ENCODE data around the gene C2CD4D. TPM values are rescaled to one million over a fixed set of nuclear protein-coding genes. Genes with fewer than 3 reads are reported as not detected.

Gene C2CD4D
- total RNA-seq, 1 experiment from 2014 or later, result 0.94 TPM

- H3K4me3 Mint-ChIP-seq, result no peak overlapping the region
- H3K27ac Mint-ChIP-seq, result no peak overlapping the region
- H3K36me3 Mint-ChIP-seq, result no peaks in the 10 kb centered on the region
- no peaks in the 10 kb centered on the region for H3K9me3 Mint-ChIP-seq
- TF ChIP-seq ZNF532 (CRISPR knock-in tag; IDR thresholded peaks at IDR 0.05; ENCODE audit: borderline replicate concordance) (no peak), TCF7 (CRISPR knock-in tag; IDR thresholded peaks at IDR 0.05; ENCODE audit: low read depth) (no peak), ARID4B (CRISPR knock-in tag; IDR thresholded peaks at IDR 0.05; ENCODE audit: borderline replicate concordance) (no peak), PREB (CRISPR knock-in tag; IDR thresholded peaks at IDR 0.05; ENCODE audit: borderline replicate concordance) (no peak), SOX15 (CRISPR knock-in tag; IDR thresholded peaks at IDR 0.05) (no peak), PRDM15 (CRISPR knock-in tag; IDR thresholded peaks at IDR 0.05) (no peak), ETV6 (CRISPR knock-in tag; IDR thresholded peaks at IDR 0.05) (no peak), CREM (CRISPR knock-in tag; IDR thresholded peaks at IDR 0.05) (no peak), OVOL2 (CRISPR knock-in tag; IDR thresholded peaks at IDR 0.05; ENCODE audit: borderline replicate concordance) (no peak), ELF4 (CRISPR knock-in tag; IDR thresholded peaks at IDR 0.05; ENCODE audit: low read depth) (no peak), CTCF (IDR thresholded peaks at IDR 0.05) (no peak), SMAD3 (CRISPR knock-in tag; IDR thresholded peaks at IDR 0.05; ENCODE audit: borderline replicate concordance) (no peak), USF1 (CRISPR knock-in tag; IDR thresholded peaks at IDR 0.05) (no peak), ZNF121 (CRISPR knock-in tag; IDR thresholded peaks at IDR 0.05) (no peak), GTF2I (CRISPR knock-in tag; conservative IDR thresholded peaks at IDR 0.05) (no peak), IRF1 (CRISPR knock-in tag; IDR thresholded peaks at IDR 0.05) (no peak)
- no peak for DNase-seq (ENCODE audit: low spot score)
- 0 out of 2 replicates have a peak, but pooled peaks cover 2% of the 10 kb centered on the region for H3K4me1 Mint-ChIP-seq
- ATAC-seq, result no peak
- no peaks in the 10 kb centered on the region for H3K27me3 Mint-ChIP-seq (ENCODE audit: low read depth)
- POLR2A ChIA-PET, result no interaction called here
- CTCF ChIA-PET, result no interaction called here
These were observed 23.8 kb downstream of the C2CD4D start for GRCh38 chr1:151815716-151816327.

Measured in WTC11 (cell line).